A549 (cell line): ENCODE results near the gene PLAAT2.

ENCODE experiments used
- CEBPB ChIP-seq, 2 experiments: fragments of >200 bp in 1 of 2; sonication (Bioruptor Twin) in 1 of 2; formaldehyde crosslinking in 1 of 2; IDR thresholded peaks; 2 replicates each; pipeline ENCODE4 v1.6.1; 2012 to 2016
- EP300 ChIP-seq, 2 experiments: fragments of >200 bp; sonication (Bioruptor Twin); formaldehyde crosslinking; IDR thresholded peaks; 2 replicates in 1 of 2; 3 replicates in 1 of 2; pipeline ENCODE4 v1.6.1; 2016 to 2017
- HEYL ChIP-seq: fragments of 250-450 bp; sonication (Bioruptor Pico); IDR thresholded peaks from 2 replicates; pipeline ENCODE4 v1.8.0; 2021; ENCODE audit warnings: mild to moderate bottlenecking, moderate library complexity
- HOXA7 ChIP-seq: fragments of 250-450 bp; sonication (Bioruptor Pico); IDR thresholded peaks from 2 replicates; pipeline ENCODE4 v1.5.0; 2020; ENCODE audit warnings: mild to moderate bottlenecking, moderate library complexity
- JUNB ChIP-seq: fragments of >200 bp; sonication (Bioruptor Twin); formaldehyde crosslinking; IDR thresholded peaks from 2 replicates; pipeline ENCODE4 v1.6.1; 2016
- POLR2A ChIP-seq: IDR thresholded peaks from 2 replicates; pipeline ENCODE4 v1.6.1; 2012; ENCODE audit warnings: mild to moderate bottlenecking, low read length
- RARB ChIP-seq: fragments of 250-450 bp; sonication (Bioruptor Pico); IDR thresholded peaks from 2 replicates; pipeline ENCODE4 v1.8.0; 2021; ENCODE audit warnings: mild to moderate bottlenecking, moderate library complexity
- RCOR1 ChIP-seq: fragments of 150-350 bp; IDR thresholded peaks from 2 replicates; pipeline ENCODE4 v1.6.1; 2014; ENCODE audit warnings: antibody characterized with exemption, low read length, low read depth
- SMC3 ChIP-seq: fragments of >200 bp; sonication (Bioruptor Twin); formaldehyde crosslinking; IDR thresholded peaks from 3 replicates; pipeline ENCODE4 v1.6.1; 2018; ENCODE audit warnings: inconsistent platforms
- TF ChIP-seq, protein P1 (sequence below): fragments of >200 bp; sonication (Bioruptor Twin); formaldehyde crosslinking; IDR thresholded peaks from 3 replicates; pipeline ENCODE4 v1.5.1; 2016
- TF ChIP-seq, protein P2 (sequence below): fragments of 450-650 bp; IDR thresholded peaks from 2 replicates; pipeline ENCODE4 v1.6.1; 2014; ENCODE audit warnings: antibody characterized with exemption

GRCh38 chr11:63523151-63523550, 40.0 kb downstream of the PLAAT2 start:
- TF ChIP-seq, protein P1, sequence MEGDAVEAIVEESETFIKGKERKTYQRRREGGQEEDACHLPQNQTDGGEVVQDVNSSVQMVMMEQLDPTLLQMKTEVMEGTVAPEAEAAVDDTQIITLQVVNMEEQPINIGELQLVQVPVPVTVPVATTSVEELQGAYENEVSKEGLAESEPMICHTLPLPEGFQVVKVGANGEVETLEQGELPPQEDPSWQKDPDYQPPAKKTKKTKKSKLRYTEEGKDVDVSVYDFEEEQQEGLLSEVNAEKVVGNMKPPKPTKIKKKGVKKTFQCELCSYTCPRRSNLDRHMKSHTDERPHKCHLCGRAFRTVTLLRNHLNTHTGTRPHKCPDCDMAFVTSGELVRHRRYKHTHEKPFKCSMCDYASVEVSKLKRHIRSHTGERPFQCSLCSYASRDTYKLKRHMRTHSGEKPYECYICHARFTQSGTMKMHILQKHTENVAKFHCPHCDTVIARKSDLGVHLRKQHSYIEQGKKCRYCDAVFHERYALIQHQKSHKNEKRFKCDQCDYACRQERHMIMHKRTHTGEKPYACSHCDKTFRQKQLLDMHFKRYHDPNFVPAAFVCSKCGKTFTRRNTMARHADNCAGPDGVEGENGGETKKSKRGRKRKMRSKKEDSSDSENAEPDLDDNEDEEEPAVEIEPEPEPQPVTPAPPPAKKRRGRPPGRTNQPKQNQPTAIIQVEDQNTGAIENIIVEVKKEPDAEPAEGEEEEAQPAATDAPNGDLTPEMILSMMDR, result no peak
- no peak for TF ChIP-seq SMC3
- no peak for TF ChIP-seq POLR2A
- no peak for TF ChIP-seq EP300 (IDR thresholded peaks at IDR 0.05)
- TF ChIP-seq RCOR1, result no peak
- TF ChIP-seq, protein P2, sequence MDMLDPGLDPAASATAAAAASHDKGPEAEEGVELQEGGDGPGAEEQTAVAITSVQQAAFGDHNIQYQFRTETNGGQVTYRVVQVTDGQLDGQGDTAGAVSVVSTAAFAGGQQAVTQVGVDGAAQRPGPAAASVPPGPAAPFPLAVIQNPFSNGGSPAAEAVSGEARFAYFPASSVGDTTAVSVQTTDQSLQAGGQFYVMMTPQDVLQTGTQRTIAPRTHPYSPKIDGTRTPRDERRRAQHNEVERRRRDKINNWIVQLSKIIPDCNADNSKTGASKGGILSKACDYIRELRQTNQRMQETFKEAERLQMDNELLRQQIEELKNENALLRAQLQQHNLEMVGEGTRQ, result no peak
- no peak for TF ChIP-seq JUNB
- TF ChIP-seq RARB (CRISPR knock-in tag), result no peak
- no peak for TF ChIP-seq HOXA7 (CRISPR knock-in tag)
- no peak for TF ChIP-seq HEYL (CRISPR knock-in tag)
- TF ChIP-seq CEBPB (IDR thresholded peaks at IDR 0.05), result no peak
